SK-N-SH (cell line): Measurements from ENCODE around the gene TASOR2. TPM values are rescaled to one million over a fixed set of nuclear protein-coding genes. Genes with fewer than 3 reads are reported as not detected.
A peak's percentile ranks its signal among the peaks of the same experiment; 100 is the strongest.

Source experiments
- CTCF ChIA-PET: fragments of 300-600, 350-600 bp; formaldehyde crosslinking; extraction: SDS; loops from one replicate; lab custom pipeline; 2021; lab: Yijun Ruan, JAX
- POLR2A ChIA-PET: fragments of 350-600 bp; sonication (Branson Sonifier 250); formaldehyde crosslinking; extraction: SDS; loops from one replicate; lab custom pipeline; 2020; ENCODE audit warnings: antibody characterized with exemption, inconsistent platforms; lab: Yijun Ruan, JAX
- DNase-seq: peaks from one replicate; pipeline ENCODE4 v3.0.0; 2012
- H2AFZ ChIP-seq: fragments of 200-600 bp; sonication (generic); 2 replicates; pipeline ENCODE4 v1.8.1; 2016; ENCODE audit warnings: antibody characterized with exemption, mild to moderate bottlenecking, low read depth
- H3F3A ChIP-seq: fragments of 200-600 bp; sonication (generic); replicated peaks from 2 replicates; pipeline ENCODE3; 2016; ENCODE audit warnings: antibody characterized with exemption, mild to moderate bottlenecking; ENCODE audit not compliant: insufficient read depth
- H3K27ac ChIP-seq, 2 experiments: fragments of 200-500 bp in 1 of 2; fragments of 200-600 bp in 1 of 2; sonication (Bioruptor generic) in 1 of 2; sonication (generic), shearing (Covaris generic) in 1 of 2; 2 replicates each; pipeline versions ENCODE4 v1.5.1 to v1.6.1; 2014 to 2016; ENCODE audit warnings: low read depth in 2 of 2, inconsistent platforms in 1 of 2, low read length in 1 of 2, mild to moderate bottlenecking in 1 of 2, mixed read lengths in 1 of 2
- H3K27me3 ChIP-seq: fragments of 200-600 bp; sonication (generic), shearing (Covaris generic); 2 replicates; pipeline ENCODE4 v1.6.1; 2016; ENCODE audit warnings: mixed run types; ENCODE audit not compliant: insufficient read depth
- H3K36me3 ChIP-seq, 2 experiments: fragments of 200-500 bp in 1 of 2; fragments of 200-600 bp in 1 of 2; sonication (Bioruptor generic) in 1 of 2; sonication (generic) in 1 of 2; replicated peaks in 1 of 2; 2 replicates each; pipeline versions ENCODE3 to v1.5.1; 2014 to 2016; ENCODE audit warnings: low read length in 1 of 2, mild to moderate bottlenecking in 1 of 2; ENCODE audit not compliant: insufficient read depth in 2 of 2, control insufficient read depth in 1 of 2
- H3K4me1 ChIP-seq, 2 experiments: fragments of 200-500 bp in 1 of 2; fragments of 200-600 bp in 1 of 2; sonication (Bioruptor generic) in 1 of 2; sonication (generic), shearing (Covaris generic) in 1 of 2; 2 replicates each; pipeline versions ENCODE4 v1.5.1 to v1.6.1; 2014 to 2016; ENCODE audit warnings: low read depth in 1 of 2, low read length in 1 of 2, mixed run types in 1 of 2; ENCODE audit not compliant: insufficient read depth in 2 of 2, control insufficient read depth in 1 of 2
- H3K4me2 ChIP-seq: fragments of 200-600 bp; sonication (generic), shearing (Covaris generic); 2 replicates; pipeline ENCODE4 v1.6.1; 2017; ENCODE audit warnings: mixed run types
- H3K4me3 ChIP-seq, 2 experiments: fragments of 200-500 bp in 1 of 2; fragments of 200-600 bp in 1 of 2; sonication (Bioruptor generic) in 1 of 2; sonication (generic), shearing (Covaris generic) in 1 of 2; 2 replicates each; pipeline versions ENCODE4 v1.5.1 to v1.8.1; 2014 to 2016; ENCODE audit warnings: low read depth in 2 of 2, inconsistent platforms in 1 of 2, low read length in 1 of 2, mild to moderate bottlenecking in 1 of 2, mixed read lengths in 1 of 2, moderate library complexity in 1 of 2
- H3K79me2 ChIP-seq: fragments of 200-600 bp; sonication (generic); 2 replicates; pipeline ENCODE4 v1.8.1; 2017; ENCODE audit warnings: mild to moderate bottlenecking; ENCODE audit not compliant: insufficient read depth
- H3K9ac ChIP-seq: fragments of 200-600 bp; sonication (generic); 2 replicates; pipeline ENCODE4 v1.6.1; 2017; ENCODE audit warnings: mixed run types
- H3K9me2 ChIP-seq: fragments of 200-600 bp; sonication (generic); 2 replicates; pipeline ENCODE4 v1.6.1; 2017; ENCODE audit warnings: mixed run types
- H3K9me3 ChIP-seq: fragments of 200-600 bp; sonication (generic); 2 replicates; pipeline ENCODE4 v1.6.1; 2017; ENCODE audit warnings: mixed run types, mild to moderate bottlenecking, moderate library complexity
- H4K20me1 ChIP-seq: fragments of 200-600 bp; sonication (generic); 2 replicates; pipeline ENCODE4 v1.6.1; 2017; ENCODE audit warnings: mild to moderate bottlenecking, mixed run types; ENCODE audit not compliant: insufficient read depth
- CHD2 ChIP-seq: fragments of 150-350 bp; IDR thresholded peaks from 2 replicates; pipeline ENCODE4 v1.6.1; 2018; ENCODE audit warnings: low read length; ENCODE audit not compliant: partially characterized antibody
- CTCF ChIP-seq: fragments of 200-600 bp; sonication (generic); IDR thresholded peaks from 2 replicates; pipeline ENCODE4 v1.6.1; 2017; ENCODE audit warnings: antibody characterized with exemption, mild to moderate bottlenecking, moderate library complexity
- EP300 ChIP-seq, 2 experiments: IDR thresholded peaks; 2 replicates each; pipeline versions ENCODE4 v1.4.0 to v1.6.1; 2012; ENCODE audit warnings: borderline replicate concordance in 1 of 2, low read depth in 1 of 2, low read length in 1 of 2
- NFIC ChIP-seq: IDR thresholded peaks from 2 replicates; pipeline ENCODE4 v1.4.0; 2012; ENCODE audit warnings: borderline replicate concordance
- RAD21 ChIP-seq: IDR thresholded peaks from 2 replicates; pipeline ENCODE4 v1.6.1; 2012; ENCODE audit warnings: mild to moderate bottlenecking, low read length
- RCOR1 ChIP-seq: fragments of 150-350 bp; IDR thresholded peaks from 2 replicates; pipeline ENCODE4 v1.6.1; 2017; ENCODE audit warnings: antibody characterized with exemption, low read length
- RXRA ChIP-seq: IDR thresholded peaks from 2 replicates; pipeline ENCODE4 v1.4.0; 2012; ENCODE audit warnings: low read depth, mild to moderate bottlenecking, borderline replicate concordance
- WGBS: methylation state at CpG from one replicate; pipeline ENCODE4 v1.1.6; 2017; ENCODE audit warnings: low lambda C conversion rate; 5-methylcytosine and 5-hydroxymethylcytosine counted together
- polyA plus RNA-seq, 3 experiments: library from polyadenylated mRNA; depleted of rRNA; stranded (reverse); fragments of >200 nt; gene quantifications; 2 replicates each; pipeline ENCODE4 v1.2.3, GENCODE V29; 2012

Gene TASOR2
- polyA plus RNA-seq, 1 of the 3 experiments (the other 2 are of a cell fraction), result 21.2 TPM

- H3K27me3 ChIP-seq, result no peaks in the 10 kb centered on the region
- DNase-seq, result peak; percentile 72
- no peak overlapping the region for H3K9ac ChIP-seq
- no peaks in the 10 kb centered on the region for H3K9me3 ChIP-seq
- POLR2A ChIA-PET, result no interaction called here
- H4K20me1 ChIP-seq, result 0 out of 2 replicates have a peak, but pooled peaks cover 5% of the 10 kb centered on the region
- H3K36me3 ChIP-seq, result no peaks in the 10 kb centered on the region
- no peaks in the 10 kb centered on the region for H3F3A ChIP-seq
- no peak overlapping the region for H2AFZ ChIP-seq
- no peak overlapping the region for H3K27ac ChIP-seq
- WGBS, result 88% methylated on average over 12 of the region's 12 CpGs
- no peak overlapping the region for H3K4me2 ChIP-seq
- peak; percentile 16; the same call in 1 of the 2 replicates for TF ChIP-seq CTCF
- peak; percentile 12; the same call in 1 of the 2 replicates for TF ChIP-seq RAD21
- TF ChIP-seq NFIC, result no peak
- TF ChIP-seq, all 33 proteins: peak for 2
- H3K79me2 ChIP-seq, result peaks cover 10% of the 10 kb centered on the region; the same call in 1 of the 2 replicates
- no peaks in the 10 kb centered on the region for H3K9me2 ChIP-seq
- H3K4me3 ChIP-seq, result no peak overlapping the region
- CTCF ChIA-PET, result interaction anchor here (1.0 to 1.2 kb wide), 4 partner anchors 11 to 222 kb away, joined by 3 to 4 read pairs (median 4); no protein-coding TSS in a partner anchor
- peaks cover 0 to 20% of the 10 kb centered on the region in 2 experiments; a peak in 2 of 4 replicates for H3K4me1 ChIP-seq
These were observed 20.8 kb upstream of the TASOR2 start for GRCh38 chr10:5663692-5664427.

GRCh38 chr10:5665373-5666007 is 19.1 kb upstream of the TASOR2 start:
- Histone ChIP-seq H3K9me3 (no peaks in the 10 kb centered on the region), H3K4me3 (peak overlapping the region; percentile 86 to 93), H2AFZ (peak overlapping the region; percentile 79), H3K27ac (peak overlapping the region; percentile 20 to 78; a peak in 2 of 4 replicates), H3F3A (no peaks in the 10 kb centered on the region), H3K4me1 (peaks cover 0 to 20% of the 10 kb centered on the region in 2 experiments; a peak in 2 of 4 replicates), H3K79me2 (peaks cover 10% of the 10 kb centered on the region; the same call in 1 of the 2 replicates), H3K4me2 (peak overlapping the region; percentile 80), H3K27me3 (no peaks in the 10 kb centered on the region), H3K36me3 (no peaks in the 10 kb centered on the region), H4K20me1 (no peaks in the 10 kb centered on the region), H3K9ac (peak overlapping the region; percentile 76), H3K9me2 (no peaks in the 10 kb centered on the region)
- DNase-seq, result no peak
- ChIA-PET CTCF (interaction anchor here (0.7 to 2.0 kb wide), 3 partner anchors 36 to 223 kb away, joined by 3 to 7 read pairs (median 5); no protein-coding TSS in a partner anchor), POLR2A (no interaction called here)
- TF ChIP-seq EP300 (IDR thresholded peaks at IDR 0.05; ENCODE audit: borderline replicate concordance in 1 of 2, low read depth in 1 of 2, low read length in 1 of 2) (0 out of 4 replicates have a peak, but pooled peaks of 1 of the 2 experiments have one; percentile 9), RXRA (no peak), CHD2 (peak; percentile 12), RCOR1 (peak; percentile 73; the same call in 1 of the 2 replicates)
- 27% methylated on average over 9 of the region's 9 CpGs for WGBS
